Measurements from ENCODE around the gene TENT4A. TPM values are rescaled to one million over a fixed set of nuclear protein-coding genes. Genes with fewer than 3 reads are reported as not detected.

The TENT4A gene
- total RNA-seq, 4 donors from 2014 or later = 20.9 to 70.3 (median 28.1) TPM

- TF ChIP-seq, protein P1, sequence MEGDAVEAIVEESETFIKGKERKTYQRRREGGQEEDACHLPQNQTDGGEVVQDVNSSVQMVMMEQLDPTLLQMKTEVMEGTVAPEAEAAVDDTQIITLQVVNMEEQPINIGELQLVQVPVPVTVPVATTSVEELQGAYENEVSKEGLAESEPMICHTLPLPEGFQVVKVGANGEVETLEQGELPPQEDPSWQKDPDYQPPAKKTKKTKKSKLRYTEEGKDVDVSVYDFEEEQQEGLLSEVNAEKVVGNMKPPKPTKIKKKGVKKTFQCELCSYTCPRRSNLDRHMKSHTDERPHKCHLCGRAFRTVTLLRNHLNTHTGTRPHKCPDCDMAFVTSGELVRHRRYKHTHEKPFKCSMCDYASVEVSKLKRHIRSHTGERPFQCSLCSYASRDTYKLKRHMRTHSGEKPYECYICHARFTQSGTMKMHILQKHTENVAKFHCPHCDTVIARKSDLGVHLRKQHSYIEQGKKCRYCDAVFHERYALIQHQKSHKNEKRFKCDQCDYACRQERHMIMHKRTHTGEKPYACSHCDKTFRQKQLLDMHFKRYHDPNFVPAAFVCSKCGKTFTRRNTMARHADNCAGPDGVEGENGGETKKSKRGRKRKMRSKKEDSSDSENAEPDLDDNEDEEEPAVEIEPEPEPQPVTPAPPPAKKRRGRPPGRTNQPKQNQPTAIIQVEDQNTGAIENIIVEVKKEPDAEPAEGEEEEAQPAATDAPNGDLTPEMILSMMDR (IDR thresholded peaks at IDR 0.05) = no peak
- TF ChIP-seq POLR2AphosphoS5 (IDR thresholded peaks at IDR 0.05) = no peak
- H3K36me3 ChIP-seq = no peaks in the 10 kb centered on the region
- no peak overlapping the region for H3K4me3 ChIP-seq
- H3K9me3 ChIP-seq = no peaks in the 10 kb centered on the region
- DNase-seq = no peak
- intact Hi-C loops (cut with DNase I; ENCODE audit: low total_unique reads) = no loop called here
- peaks cover 26 to 66% (median 32%) of the 10 kb centered on the region in 4 donors for H3K4me1 ChIP-seq
- in situ Hi-C loops (cut with MboI; ENCODE audit: low pct_ligation_motif_present in 1 of 4, low pct_unique_long_range_greater_than_20kb in 1 of 4, low sequenced_read_pairs in 3 of 4) = no loop called here
- H3K27ac ChIP-seq = no peak overlapping the region
- H3K27me3 ChIP-seq = no peaks in the 10 kb centered on the region
- WGBS, 2 donors (ENCODE audit: low coverage in 1 of 2) = 92 to 100% methylated on average over 5 to 12 of the region's 12 CpGs
Observed at GRCh38 chr5:6723816-6724300, 10.6 kb downstream of the TENT4A start.

- peaks cover 28 to 71% (median 37%) of the 10 kb centered on the region in 4 donors for H3K4me1 ChIP-seq
- H3K36me3 ChIP-seq = no peaks in the 10 kb centered on the region
- H3K27me3 ChIP-seq = no peaks in the 10 kb centered on the region
- intact Hi-C loops (cut with DNase I; ENCODE audit: low total_unique reads) (no loop called here), in situ Hi-C loops (cut with MboI; ENCODE audit: low pct_ligation_motif_present in 1 of 4, low pct_unique_long_range_greater_than_20kb in 1 of 4, low sequenced_read_pairs in 3 of 4) (no loop called here)
- H3K27ac ChIP-seq = no peak overlapping the region
- H3K9me3 ChIP-seq = no peaks in the 10 kb centered on the region
- WGBS, 2 donors (ENCODE audit: low coverage in 1 of 2) = 80 to 84% methylated on average over 7 to 8 of the region's 8 CpGs
- no peak for DNase-seq
- TF ChIP-seq EP300 (IDR thresholded peaks at IDR 0.05; ENCODE audit: low read depth) (no peak), POLR2A (IDR thresholded peaks at IDR 0.05) (no peak), POLR2AphosphoS5 (IDR thresholded peaks at IDR 0.05) (no peak)
- TF ChIP-seq, protein P1 (IDR thresholded peaks at IDR 0.05) = no peak
- H3K4me3 ChIP-seq = no peak overlapping the region
Observed at GRCh38 chr5:6724321-6724929, 11.2 kb downstream of the TENT4A start.

DNA sequence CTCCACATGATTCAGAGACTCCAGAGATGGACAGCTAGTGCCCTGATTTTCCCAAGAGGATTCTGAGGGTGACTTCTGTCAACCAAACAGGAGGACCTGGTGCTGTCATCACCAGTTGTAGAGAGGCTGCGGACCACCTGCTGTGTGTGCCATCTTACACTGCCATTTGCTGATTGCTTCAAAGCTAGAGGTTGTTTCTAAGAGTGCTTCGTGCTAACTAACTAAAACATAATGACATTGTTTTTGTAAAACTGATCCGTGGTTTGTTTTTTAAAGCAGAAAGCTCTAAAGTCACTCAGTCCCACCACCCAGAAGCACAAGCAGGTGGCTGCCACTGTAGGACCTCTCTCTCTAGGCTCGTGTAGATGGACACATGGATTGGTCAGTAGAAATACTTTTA is 12.2 kb downstream of the TENT4A start:
- no peak for DNase-seq
- no peak for TF ChIP-seq EP300 (IDR thresholded peaks at IDR 0.05; ENCODE audit: low read depth)
- TF ChIP-seq, protein P1 (IDR thresholded peaks at IDR 0.05) = no peak
- intact Hi-C loops (cut with DNase I; ENCODE audit: low total_unique reads) = no loop called here
- H3K9me3 ChIP-seq = no peaks in the 10 kb centered on the region
- no peaks in the 10 kb centered on the region for H3K27me3 ChIP-seq
- H3K27ac ChIP-seq = no peak overlapping the region
- no peaks in the 10 kb centered on the region for H3K36me3 ChIP-seq
- WGBS, 2 donors (ENCODE audit: low coverage in 1 of 2) = 77 to 88% methylated on average over 4 of the region's 4 CpGs
- in situ Hi-C loops (cut with MboI; ENCODE audit: low pct_ligation_motif_present in 1 of 4, low pct_unique_long_range_greater_than_20kb in 1 of 4, low sequenced_read_pairs in 3 of 4) = loop anchor here in 2 of 4 donors (25.0 kb wide), 2 partner anchors 88 to 113 kb away; partner anchors contain the start of genes NSUN2 (in 1 of the 2) and SRD5A1 (in 1 of the 2)
- no peak overlapping the region for H3K4me3 ChIP-seq
- H3K4me1 ChIP-seq = peaks cover 32 to 73% (median 40%) of the 10 kb centered on the region in 4 donors

DNA sequence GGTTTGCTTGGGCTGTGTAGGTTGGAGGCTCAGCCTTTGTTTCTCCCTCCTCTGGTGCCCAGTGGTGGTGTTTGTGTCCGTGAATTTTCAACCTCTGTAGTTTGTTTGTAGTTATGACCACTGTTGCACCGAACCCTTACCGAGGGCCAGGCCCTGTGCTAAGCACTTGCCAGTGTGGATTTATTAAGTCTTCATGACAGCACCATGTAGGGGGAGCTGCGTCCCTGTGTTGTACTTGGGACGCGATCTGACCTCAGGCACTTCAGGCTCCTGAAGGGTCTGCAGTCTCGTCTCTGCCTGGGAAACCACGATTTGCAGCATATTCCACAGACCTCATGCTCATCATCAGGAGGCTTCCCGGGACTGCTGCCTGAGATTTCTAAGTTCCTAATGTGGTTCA is 12.8 kb downstream of the TENT4A start:
- no peak for DNase-seq
- H3K36me3 ChIP-seq = no peaks in the 10 kb centered on the region
- H3K4me1 ChIP-seq = peaks cover 29 to 74% (median 38%) of the 10 kb centered on the region in 4 donors
- TF ChIP-seq EP300 (IDR thresholded peaks at IDR 0.05; ENCODE audit: low read depth) (no peak), POLR2AphosphoS5 (IDR thresholded peaks at IDR 0.05) (no peak), POLR2A (IDR thresholded peaks at IDR 0.05) (no peak)
- no peaks in the 10 kb centered on the region for H3K27me3 ChIP-seq
- no peak overlapping the region for H3K27ac ChIP-seq
- intact Hi-C loops (cut with DNase I; ENCODE audit: low total_unique reads) (no loop called here), in situ Hi-C loops (cut with MboI; ENCODE audit: low pct_ligation_motif_present in 1 of 4, low pct_unique_long_range_greater_than_20kb in 1 of 4, low sequenced_read_pairs in 3 of 4) (loop anchor here in 2 of 4 donors (25.0 kb wide), 2 partner anchors 89 to 114 kb away; partner anchors contain the start of genes NSUN2 (in 1 of the 2) and SRD5A1 (in 1 of the 2))
- H3K4me3 ChIP-seq = no peak overlapping the region
- WGBS, 2 donors (ENCODE audit: low coverage in 1 of 2) = 92% methylated on average over 9 of the region's 9 CpGs; no CpG with 5 or more reads in 1 of the 2 donors
- no peaks in the 10 kb centered on the region for H3K9me3 ChIP-seq
